NCI-H82 (cell line): ENCODE measurements around the gene KCNAB2.

Experiments used
- DNase-seq: peaks from one replicate; lab custom pipeline; 2025; lab: John Stamatoyannopoulos, UW

The KCNAB2 gene

DNA sequence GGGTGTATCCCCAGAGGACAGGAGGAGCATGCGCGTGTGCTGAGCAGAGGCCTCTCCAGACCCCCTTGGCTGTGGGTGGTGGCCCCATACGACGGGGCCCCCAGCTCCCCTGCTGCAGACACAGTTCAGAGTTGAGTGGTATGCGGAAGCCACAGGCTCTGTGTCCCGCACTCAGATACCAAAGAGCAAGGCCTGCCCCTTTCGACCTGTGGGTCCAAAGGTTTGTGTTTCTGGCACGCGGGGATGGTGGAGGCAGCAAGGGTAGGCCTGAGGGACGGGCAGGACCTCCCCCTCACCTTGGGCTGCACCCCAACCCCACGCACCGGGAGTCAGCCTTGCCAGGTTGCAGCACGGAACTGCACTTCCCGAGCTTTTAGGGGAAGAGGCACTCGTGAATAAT is at the start of gene KCNAB2:
Gene KCNAB2 (plus strand): TSS at position 328 of the 400 bp plus-strand sequence. CDS start 5,649 bp downstream, outside the sequence.
- DNase-seq = no peak

DNA sequence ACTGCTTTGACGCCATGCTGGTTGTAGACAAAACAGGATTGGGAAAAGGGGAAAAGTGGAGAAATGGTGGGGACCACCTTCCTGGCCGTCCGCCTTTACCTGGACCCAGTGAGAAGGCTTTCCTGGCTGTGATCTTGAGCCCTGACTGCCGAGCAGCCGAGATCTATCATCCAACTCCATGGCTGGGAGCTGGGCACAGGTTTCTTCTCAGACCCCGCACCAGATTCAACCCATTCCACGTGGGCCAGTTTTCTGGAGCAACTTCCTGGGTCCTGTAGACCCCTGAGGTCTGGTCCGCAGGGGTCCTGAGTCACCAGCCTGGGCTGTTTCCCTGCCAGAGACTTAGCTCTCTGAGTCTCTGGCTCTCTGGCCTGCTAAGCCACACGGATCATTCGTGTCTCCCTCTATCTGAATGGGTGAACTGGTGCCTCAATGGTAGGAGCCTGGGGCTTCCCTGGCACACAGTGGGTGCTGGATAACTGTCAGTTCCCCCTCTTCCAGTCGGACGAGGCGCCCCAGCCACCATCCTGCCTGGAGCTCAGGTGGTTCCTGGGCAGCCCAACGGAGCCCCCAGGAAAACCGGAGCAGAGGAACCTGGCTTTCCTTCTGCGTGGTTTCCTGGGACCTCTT is 48.9 kb upstream of the KCNAB2 start:
- no peak for DNase-seq

DNA sequence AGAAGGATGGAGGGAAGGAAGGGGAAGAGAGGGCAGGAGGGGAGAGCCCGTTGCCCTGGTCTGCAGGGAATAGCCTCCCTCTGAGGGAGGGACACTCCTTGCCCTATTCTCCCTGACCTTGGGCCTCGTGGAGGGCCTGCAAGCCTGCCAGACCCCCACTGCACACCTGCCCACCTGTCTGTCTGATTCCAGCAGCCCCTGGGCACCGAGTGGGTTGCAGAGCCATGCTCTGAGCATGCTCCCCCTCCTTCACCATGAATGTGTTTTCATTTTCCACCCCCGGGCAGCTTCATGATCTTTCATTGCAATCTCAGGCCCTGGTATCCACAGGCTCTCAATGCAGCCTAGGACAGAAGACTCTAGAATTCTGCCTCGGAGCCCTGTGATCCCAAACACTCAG is 48.4 kb upstream of the KCNAB2 start:
- no peak for DNase-seq

DNA sequence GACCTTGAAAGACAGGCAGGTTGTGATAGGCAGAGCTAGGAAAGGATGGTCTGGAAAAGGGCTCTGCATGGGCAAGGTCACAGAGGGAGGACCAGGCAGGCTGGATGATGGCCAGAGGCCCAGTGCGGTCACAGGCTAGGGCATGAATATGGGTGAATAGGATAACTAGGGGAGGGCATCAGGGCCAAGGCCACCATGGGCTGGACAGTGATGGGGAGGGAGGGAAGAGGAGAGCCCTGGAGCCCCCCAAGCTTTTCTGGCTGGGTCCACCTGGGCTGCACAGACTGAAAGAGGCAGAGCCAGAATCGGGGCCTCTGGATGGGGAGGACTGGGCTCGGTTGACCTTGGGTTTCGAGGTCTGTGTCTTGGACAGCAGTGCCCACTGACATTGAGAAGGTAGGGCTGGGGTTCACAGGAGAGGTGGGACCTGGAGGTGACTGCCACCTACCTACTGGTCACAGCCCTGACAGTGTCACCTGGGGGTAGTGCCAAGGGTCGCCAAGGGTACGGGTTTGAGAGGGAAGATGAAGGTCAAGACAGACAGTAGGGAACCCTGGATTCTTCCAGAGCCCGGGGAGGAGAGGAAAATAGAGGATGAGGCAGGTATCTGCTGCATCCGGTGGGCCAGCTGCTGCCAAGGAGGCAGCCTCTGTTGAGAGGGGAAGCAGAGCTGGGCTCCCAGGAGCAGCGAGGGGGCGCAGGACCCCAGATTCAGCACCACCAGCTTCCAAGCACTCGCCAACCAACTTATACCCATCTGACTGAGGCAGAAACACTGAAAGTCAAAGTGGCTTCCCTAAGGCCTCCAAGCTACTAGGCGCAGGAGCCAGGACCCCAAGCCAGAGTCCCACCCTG is 47.4 kb upstream of the KCNAB2 start:
- no peak for DNase-seq

DNA sequence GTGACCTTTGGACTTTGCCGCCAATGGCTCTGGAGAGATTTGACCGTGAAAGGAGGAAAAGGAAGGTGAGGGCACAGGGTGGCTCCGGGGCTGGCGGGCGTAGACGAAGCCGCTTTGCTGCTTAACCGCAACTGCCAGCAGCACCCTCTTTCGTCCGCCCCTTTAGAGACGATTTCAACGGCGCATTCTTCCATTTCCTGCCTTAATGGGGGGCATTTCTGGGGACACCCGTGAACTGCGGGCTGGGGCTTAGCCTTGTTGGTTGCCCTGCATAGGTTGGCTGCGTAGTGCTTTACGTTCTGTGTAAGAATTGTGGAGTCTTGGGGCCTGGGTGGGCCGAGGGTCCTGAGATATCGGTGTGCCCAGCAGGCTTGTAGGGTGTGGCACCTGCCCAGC is 46.8 kb upstream of the KCNAB2 start:
- DNase-seq = no peak

DNA sequence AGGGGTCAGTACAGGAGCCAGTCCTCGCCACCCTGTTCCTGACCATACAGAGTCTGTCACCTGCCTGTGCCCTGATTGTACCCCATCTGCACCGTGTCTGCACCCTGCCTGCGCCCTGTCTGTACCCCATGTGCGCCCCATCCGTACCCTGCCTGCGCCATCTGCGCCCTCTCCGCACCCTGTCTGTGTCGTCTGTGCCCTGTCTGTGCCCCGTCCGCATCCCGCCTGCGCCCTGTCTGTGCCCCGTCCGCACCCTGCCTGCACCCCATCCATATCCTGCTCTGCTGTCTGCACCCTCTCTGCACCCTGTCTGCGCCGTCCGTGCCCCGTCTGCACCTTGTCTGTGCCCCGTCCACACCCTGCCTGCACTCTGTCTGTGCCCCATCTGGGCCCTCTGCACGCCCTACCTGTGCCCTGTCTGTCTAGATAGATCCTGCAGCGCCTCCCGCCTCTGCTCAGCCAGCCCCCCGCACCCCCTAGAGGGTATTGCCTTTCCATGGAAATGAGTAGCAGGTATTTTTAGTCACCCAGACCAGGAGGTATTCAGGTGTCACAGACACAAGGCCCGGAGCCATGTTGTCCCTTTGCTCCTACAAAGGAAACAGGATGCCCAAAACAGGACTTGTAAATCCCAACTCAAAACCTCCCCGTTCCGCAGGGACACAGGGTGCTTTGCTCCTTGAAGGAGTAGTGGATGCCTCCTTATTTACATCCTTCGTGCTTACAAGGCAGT is 45.8 kb upstream of the KCNAB2 start:
- no peak for DNase-seq

DNA sequence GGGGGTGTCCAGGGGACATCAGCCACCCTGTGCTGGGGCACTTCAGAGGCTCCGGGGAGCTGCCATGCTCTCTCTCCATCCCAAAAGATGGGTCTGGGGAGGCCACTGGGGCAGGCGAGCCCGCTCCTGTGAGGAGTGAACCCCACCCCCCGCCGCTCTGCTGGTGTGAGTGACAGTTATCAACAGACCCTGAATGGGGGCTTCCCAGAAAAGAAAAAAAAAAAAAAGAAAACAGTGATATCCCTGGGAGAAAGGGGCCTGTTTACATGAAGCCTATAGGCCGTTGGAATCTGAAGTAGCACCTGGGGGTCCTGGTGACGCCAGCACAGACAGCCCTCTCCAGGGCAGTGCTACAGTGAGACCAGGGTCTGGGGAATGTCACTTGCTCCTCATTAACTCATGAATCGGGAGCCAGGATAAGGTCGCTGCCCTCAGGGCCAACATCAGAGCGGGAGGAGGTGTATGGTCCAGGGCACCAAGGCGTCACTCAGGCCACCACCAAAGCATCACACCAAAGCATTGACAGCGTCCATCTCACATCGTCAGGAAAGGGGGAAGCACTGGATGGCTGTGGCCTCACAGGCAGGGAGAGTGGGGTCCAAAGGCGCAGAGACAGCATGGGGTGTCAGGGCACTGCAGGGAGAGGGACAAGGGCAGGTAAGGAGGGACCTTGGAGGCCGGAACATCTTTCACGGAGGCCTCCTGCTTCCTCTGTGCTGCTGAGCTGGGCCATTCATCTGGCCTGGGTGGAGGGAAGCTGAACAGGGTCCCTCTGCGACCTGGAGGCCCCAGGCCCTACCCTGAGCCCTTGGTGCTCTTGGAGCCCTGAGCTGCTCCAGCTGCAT is 45.0 kb upstream of the KCNAB2 start:
- no peak for DNase-seq

DNA sequence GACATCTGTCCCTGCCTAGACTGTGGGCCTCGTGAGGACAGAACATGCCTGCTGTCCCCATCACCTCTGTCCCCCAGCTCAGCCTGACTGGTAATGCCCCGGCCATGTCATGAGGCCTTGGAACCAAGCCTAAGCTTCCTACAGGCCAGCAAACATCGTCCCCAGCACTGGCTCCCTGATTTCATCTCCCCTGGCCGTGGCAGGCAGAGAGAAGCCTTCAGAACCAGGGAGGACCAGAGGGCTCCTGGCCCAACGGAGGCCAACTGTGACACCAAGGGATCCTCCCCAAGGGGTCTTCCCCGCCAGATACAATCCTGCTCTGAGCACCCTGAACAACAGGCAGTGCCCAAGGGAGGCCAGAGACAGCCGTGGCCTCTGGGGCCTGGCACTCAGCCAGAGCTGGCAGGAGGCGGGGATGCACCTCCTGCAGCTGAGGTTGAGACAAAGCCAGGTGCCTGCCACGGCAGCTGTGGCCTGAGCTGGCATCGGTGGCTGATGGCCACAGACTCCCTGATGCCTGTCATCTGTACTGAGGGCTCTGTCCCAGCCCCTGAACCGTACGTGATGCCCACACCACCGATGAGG is 43.6 kb upstream of the KCNAB2 start:
- peak; percentile 52 for DNase-seq

DNA sequence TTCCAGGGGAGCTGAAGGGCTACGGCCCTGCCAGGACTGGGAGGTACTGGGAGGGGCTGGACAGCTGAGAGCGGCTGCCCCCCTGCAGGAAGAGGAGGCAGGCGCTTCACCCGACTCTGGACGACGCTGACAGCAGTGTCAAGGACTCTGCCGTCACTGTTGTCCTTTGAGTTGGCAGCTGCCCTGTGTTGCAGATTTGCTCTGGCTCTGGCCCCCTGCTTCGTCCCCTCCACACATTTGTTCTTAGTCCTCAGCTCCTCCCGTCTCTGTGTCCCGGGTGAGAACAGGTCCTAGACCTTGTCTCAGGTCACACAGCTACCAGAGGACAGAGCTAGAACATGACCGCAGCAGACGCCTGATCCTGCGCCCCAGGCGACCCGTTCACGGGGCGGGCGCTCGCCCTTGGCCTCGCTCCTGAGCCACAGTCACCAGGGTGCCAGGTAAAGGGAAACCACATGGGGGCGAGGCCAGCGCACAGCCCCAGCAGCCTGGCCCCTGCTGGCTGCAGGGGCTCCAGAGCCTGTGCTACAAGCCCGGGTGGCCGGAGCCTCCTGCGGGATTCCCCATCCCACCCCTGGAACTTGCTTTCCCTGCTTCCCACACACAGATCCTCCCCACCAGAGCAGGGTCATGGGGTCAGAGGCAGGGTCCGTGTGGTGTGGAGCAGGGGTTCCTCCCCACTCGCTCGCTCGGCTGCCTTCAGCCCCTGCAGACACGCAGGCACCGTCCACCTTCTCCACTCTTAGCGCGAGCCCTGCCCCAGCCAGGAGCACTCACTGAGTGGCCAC is 42.8 kb upstream of the KCNAB2 start:
- DNase-seq = peak; percentile 48

DNA sequence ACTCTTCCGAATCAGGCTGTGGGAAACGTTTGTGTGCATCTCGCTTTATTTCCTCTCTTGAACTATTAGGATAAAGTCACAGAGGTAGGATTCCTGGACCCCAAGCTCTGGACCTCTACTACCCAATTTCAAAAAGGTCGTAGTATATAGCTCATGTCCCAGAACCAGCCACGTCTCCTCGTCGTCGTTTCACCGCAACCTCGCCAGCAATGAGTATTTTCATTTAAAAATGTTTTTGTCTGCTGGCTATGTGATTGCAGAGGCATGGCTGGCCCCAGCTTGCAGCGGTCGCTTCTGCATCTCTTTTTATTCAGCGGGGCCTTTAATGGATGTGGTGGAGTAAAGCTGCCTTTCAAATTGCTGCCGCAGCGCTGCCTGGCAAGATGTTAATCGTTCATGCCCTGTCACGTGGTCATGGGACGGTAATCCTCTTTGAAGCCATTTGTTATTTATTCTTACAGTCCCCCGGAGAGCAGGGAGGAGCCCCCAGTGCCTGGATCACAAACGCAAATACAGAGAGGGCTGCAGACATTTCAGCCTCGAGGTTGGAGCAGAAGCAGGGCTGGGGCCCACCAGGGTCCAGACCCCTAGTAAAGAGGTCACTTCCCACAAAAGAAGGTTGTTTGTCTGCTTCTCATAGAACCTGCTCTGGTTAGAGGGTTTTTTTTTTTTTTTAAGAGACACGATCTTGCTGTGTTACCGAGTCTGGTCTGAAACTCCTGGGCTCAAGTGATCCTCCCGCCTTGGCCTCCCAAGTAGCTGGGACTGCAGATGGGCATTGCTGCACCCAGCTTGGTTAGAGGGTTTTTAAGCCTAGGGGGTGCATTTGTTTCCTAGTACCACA is 41.9 kb upstream of the KCNAB2 start:
- peak; percentile 99 for DNase-seq

DNA sequence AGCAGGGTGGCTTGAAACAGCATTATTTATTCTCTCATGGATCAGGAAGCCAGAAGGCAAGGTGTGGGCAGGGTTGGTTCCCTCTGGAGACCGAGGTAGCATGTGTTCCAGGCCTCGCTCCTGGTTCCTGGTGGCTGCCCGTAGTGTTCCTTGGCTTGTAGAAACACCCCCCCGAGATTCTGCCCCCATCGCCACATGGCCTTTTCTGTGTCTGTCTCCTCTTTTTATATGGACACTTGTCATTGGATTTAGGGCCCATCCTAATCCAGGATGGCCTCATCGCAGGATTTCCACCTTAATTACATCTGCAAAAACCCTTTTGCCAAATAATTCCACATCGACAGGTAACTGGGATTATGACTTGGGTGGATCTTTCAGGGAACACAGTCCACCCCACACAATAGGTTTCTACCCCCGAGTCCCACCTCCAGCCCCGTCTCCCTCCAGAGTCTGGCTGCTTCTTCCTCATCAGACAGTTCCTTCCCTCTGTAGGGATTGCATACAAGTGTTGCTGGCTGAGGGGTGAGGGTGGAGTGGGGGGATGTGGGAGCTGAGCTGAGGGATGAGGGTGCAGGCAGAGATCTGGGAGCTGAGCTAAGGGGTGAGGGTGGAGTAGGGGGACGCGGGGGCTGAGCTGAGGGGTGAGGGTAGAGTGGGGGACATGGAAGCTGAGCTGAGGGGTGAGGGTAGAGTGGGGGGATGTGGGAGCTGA is 41.1 kb upstream of the KCNAB2 start:
- DNase-seq = peak; percentile 66

DNA sequence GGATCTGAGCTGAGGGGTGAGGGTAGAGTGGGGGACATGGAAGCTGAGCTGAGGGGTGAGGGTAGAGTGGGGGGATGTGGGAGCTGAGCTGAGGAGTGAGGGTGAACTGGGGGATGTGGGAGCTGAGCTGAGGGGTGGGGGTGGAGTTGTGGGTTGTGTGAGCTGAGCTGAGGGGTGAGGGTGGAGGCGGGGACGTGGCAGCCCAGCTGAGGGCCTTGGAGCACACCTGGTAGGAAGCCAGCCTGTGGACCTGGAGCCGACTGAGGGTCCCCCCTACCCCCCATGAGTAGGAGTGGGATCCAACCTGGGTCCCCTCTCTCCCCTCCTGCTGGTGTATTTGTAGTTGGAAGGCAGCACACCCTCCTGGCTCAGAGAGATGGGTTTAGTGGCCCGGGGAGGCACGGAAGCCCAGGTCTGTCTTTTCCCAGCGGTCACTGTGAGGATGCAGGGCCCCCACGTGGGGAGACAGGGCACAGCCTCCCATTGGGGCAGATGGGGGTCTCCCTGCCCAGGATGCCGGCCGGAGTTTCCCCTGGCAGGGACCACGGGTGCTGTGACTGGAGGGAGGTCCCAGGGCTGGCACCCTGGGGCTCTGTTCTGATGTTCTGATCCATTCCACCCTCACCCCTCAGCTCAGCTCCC is 40.3 kb upstream of the KCNAB2 start:
- DNase-seq = no peak

DNA sequence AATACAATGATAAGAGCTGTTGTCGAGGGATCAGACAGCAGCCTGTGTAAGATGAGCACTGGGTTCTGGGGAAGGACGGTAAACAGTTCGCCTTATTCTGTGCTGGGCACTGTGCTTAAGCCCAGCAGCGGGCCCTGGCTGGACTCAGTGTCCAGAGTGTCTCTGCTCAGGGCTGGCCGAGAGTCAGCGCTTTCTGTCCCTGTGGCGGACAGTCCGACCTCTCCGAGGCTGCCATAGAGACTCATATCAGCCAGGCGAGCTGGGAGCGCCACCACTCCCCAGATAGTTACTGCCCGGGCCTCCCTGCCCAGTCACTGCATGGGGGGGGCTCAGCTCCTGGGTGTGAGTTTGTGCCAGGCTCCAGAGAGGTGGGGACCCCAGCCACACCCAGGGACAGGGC is 38.8 kb upstream of the KCNAB2 start:
- DNase-seq = no peak

DNA sequence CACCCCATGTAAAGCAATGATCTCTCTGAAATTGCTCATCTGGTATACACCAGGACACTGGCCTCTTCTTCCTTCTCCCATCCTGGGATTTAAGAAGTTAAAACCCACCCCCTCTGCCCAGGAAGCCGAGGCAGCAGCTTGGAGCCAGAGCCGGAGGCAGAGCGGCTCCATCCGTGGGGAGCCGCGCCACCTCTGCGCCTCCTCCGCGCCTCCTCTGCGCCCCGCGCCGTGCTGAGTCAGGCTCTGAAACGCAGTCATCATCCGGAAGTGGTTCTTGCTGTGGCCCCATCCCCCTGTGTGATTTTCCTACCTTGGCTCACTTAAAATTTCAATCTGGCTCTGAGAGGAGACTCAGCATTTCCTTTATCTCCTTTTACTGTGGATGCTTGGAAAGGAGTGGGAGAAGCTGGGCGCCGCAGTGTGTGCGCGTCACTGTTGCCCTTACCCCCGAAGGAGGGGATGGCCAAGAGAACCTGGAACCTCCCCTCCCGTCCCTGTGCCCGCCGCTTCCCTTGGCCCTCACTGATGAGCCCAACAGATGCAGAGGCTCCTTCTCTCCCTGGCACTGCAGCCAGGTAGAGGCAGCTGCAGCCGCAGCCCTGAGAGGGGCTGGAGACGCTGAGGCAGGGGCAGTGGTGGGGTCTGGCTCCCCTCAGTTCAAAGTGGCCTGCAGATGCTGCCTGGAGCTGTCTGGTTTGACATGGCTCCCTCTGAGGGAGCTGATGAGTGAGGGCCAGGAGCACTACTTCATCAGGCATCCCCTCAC is 38.2 kb upstream of the KCNAB2 start:
- no peak for DNase-seq

DNA sequence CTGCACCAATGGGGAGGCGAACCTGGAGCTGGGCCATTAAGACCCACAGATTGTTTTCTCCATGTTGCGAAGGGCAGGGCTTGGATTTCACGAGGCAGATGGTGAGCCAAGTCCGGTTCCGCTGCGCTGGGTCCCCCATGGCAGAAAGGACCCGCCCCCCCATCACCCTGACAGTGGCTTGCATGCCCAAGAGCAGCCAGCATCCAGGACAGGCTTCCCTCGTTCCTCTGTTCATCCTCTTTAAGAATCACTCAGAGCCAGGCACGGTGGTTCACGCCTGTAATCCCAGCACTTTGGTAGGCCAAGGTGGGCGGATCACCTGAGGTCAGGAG is 37.6 kb upstream of the KCNAB2 start:
- no peak for DNase-seq

DNA sequence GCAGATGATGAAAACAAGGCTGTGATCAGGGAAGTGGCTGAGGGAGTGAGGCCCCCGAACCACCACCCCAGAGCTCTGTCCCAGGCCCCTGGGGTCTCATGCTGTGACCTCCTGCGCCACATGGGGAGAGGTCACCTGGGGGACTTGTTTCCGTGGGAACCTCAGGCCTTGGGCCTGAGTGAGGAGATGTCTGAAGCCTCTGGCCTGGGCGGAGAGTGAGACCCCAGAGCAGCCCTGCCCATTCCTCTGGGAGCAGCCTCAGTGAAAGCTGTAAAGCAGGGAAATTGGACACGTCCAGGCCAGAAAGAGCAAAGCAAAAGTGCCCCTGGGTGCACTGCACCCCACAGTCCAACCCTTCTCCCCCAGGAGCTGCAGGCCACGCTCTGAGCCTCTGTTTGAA is 37.0 kb upstream of the KCNAB2 start:
- no peak for DNase-seq

DNA sequence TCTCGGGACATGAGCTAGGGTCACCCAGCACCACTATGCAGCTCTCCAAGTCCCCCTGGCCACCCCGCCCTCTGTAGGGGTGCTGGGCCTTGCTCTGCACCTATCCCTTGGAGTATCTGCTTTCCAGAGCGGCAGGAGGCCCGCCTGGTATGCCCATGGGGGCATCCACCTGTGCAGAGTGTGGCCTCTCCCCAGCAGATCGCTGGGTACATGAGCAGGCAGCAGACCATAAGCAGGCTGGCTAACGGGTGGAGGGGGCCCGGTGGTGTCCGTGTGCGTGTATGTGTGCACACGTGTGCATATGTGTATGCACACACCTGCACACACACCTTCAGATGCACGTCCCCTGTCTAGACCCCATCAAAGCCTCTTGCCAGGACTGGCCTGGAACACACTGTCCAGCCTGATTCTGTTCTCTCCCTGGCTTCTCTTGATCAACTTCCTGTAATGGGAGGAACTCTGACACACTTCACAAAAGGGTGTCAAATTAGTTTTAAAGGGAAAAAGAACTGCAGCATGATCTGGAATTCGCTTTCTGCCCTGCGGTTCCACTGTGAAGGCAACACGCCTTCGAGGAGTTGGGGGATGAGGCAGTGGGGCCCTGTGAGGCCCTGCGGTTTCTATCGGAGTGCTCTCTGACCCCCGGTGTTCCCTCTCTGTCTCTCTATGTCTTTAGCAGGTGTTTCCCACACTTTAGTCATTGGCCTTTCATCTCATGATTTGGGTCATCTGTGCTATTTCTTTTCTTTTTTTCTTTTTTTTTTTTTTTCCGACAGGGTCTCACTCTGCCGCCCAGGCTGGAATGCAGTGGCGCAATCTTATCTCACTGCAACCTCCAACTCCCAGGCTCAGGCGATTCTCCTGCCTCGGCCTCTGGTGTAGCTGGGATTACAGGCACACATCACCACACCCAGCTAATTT is 36.3 kb upstream of the KCNAB2 start:
- no peak for DNase-seq
